ENCODE data around the gene GLB1L. TPM values are rescaled to one million over a fixed set of nuclear protein-coding genes. Genes with fewer than 3 reads are reported as not detected.

The GLB1L gene
- total RNA-seq, 1 donor from 2014 or later: 5.7 TPM

GRCh38 chr2:219254590-219255201 is 9.5 kb upstream of the GLB1L start:
- intact Hi-C loops (cut with micrococcal nuclease): no loop called here

- intact Hi-C loops (cut with micrococcal nuclease): loop anchor here (1.0 kb wide), 9 partner anchors 9 to 686 kb away; partner anchors contain the start of genes ANKZF1, ATG9A, CNOT9 and DNAJB2
Measured at GRCh38 chr2:219253753-219254589, 8.7 kb upstream of the GLB1L start, which contains the start of gene TUBA4A. Gene TUBA4A (minus strand): TSS chr2:219253918. CDS start chr2:219253858, 60 bp downstream.

DNA sequence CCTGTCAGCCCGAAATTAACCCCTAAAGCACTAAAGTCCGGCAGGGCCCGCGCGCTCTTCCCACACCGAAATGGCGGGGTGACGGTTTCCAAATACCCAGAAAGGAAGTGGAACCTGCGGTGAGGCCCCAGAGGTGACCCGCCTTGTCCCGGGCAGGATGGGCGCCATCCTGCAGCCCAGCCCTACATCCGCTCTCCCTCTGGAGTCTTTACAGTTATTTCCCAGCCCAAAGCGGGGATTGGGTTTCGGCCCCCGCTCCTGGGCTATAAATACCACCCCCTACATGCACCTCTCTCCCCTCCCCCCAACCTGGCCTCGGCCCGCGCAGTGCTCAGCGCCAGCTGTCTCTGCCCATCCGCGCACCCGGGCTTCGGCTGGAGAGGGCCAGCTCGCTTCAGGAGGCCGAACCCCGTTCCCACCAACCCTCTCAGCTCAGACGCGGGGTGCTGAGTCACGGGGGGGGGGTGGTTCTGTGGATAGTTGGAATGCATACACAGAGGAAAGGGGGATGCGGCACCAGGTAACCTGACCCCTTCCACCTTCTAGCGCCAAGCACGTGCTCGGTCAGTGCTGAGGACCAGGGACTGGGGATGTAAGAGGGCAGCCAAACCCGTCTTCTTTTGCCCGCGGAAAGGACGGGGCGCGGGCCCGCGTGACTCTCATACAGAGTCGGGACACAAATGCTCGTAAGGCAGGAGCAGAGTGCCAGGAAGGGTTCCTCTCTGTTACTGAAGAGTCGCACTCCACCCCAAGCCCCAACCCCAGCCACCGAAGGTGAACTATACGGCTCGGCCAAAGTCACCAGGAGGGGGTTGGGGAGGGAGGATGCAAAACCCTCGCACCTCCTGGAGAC is 7.9 kb upstream of the GLB1L start, which contains the start of gene TUBA4B:
TUBA4B (plus strand) TSS at position 344 of the 853 bp plus-strand sequence; CDS start at position 509, 165 bp downstream.
- intact Hi-C loops (cut with micrococcal nuclease): loop anchor here (1.0 kb wide), 9 partner anchors 8 to 685 kb away; partner anchors contain the start of genes ANKZF1, ATG9A, CNOT9 and DNAJB2

DNA sequence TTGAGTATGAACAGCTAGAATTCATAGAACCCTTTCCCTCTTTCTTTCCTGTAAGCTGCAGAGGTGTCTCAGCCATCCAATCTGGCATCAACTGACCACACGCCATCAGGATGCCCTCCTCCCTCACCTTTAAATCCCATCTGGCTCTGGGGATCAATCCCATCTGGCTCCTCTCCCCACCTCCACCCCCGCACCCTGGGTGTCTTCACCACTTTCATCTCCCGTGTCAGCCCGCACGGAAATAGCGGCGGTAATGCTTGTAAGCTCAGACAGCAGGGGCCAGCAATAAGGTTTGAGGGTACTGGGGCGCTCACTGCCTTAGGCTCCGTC is 7.3 kb upstream of the GLB1L start:
- intact Hi-C loops (cut with micrococcal nuclease): no loop called here

GRCh38 chr2:219252084-219252483 is 6.8 kb upstream of the GLB1L start:
- intact Hi-C loops (cut with micrococcal nuclease): no loop called here

- intact Hi-C loops (cut with micrococcal nuclease): no loop called here
Measured at GRCh38 chr2:219251656-219252055, 6.4 kb upstream of the GLB1L start.

- intact Hi-C loops (cut with micrococcal nuclease): no loop called here
Measured at GRCh38 chr2:219250049-219250781, 5.0 kb upstream of the GLB1L start.

DNA sequence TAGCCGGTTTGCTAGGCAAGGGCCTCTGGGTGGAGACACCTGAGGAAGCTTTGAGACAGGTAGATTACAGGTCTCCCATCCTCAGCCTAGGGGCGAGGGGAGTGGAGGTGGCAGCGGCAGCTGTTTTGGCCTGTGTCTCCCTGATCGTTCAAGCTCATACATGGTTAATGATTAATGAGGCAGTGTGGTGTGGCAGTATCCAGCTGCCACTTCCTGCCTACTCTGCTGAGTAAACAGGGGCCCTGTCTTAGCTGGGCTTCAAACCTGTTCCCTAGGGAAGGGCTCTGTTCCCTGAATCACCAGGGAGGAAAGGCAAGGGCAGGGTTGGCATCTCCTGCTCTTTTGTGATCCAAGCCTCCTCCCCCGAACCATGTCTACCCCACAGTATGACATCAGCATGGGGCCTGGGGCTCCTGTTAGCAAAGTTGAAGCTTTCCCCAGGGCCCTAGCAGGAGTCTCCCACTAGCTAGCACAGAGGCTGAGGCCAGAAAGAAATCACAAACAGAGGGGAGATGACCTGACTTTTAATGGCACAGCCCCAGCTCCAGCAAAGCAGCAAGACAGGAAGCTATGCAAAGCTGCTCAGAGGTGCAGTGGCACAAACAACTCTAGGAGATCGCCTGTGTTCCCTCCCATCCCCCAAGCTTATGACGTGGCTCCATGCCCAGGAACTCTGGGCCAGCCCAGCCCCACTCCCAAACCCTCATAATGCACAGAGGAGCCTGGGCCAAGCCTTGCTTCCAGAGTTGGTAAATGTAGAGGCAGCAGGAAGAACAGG is 4.1 kb upstream of the GLB1L start:
- intact Hi-C loops (cut with micrococcal nuclease): loop anchor here (5.0 kb wide), 1 partner anchor 352 kb away; no protein-coding TSS in a partner anchor

DNA sequence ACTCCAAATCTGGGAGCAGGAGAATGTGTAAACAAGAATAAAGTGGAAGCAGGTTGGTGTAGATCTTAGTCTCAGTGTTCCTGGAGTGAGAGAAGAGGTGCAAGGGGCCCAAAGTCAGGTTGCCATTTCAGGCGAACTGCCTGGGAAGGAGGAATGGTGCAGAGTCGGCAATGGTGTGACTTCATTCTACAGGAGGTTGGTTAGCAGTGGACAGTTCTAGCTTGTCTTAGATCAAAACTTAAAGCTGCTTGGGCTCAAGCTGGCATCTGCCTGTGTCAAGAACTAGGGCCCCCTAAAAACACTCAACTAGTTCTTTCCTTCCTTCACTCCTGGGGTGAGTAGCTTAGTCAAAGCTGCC is 3.6 kb upstream of the GLB1L start:
- intact Hi-C loops (cut with micrococcal nuclease): loop anchor here (5.0 kb wide), 1 partner anchor 352 kb away; no protein-coding TSS in a partner anchor

DNA sequence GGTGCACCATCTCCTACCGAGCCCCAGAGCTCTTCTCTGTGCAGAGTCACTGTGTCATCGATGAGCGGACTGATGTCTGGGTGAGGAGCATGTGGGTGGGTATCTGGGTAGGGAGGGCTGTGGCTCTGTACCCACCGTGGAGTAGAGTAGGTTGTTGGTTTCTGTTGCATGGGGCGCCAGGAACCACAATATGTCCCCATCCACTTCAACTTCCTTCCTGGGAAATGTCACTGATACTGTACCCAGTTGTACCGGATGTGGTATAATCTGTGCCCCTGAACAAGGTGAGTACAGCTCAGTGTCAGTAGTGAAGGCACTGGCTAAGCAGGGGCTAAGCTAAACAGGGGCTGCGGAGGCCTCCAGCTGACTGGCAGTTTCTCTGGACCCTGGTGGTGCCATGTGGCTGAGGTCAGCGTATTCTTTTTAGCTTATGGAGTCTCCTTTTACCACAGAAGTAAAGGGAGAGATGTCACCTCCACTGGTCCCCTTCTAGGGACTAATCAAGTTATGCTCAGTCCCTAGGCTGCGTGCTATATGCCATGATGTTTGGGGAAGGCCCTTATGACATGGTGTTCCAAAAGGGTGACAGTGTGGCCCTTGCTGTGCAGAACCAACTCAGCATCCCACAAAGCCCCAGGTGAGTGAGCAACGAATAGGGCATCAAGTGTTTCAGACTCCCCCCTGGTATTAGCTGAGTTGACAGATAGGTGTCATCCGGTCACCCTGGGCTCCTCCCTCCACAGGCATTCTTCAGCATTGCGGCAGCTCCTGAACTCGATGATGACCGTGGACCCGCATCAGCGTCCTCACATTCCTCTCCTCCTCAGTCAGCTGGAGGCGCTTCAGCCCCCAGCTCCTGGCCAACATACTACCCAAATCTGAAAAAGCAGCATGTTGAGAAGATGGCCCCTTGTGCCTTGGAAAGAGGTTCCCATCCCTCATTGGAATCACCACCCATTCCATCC is 2.7 kb upstream of the GLB1L start:
- intact Hi-C loops (cut with micrococcal nuclease): loop anchor here (5.0 kb wide), 1 partner anchor 351 kb away; no protein-coding TSS in a partner anchor

DNA sequence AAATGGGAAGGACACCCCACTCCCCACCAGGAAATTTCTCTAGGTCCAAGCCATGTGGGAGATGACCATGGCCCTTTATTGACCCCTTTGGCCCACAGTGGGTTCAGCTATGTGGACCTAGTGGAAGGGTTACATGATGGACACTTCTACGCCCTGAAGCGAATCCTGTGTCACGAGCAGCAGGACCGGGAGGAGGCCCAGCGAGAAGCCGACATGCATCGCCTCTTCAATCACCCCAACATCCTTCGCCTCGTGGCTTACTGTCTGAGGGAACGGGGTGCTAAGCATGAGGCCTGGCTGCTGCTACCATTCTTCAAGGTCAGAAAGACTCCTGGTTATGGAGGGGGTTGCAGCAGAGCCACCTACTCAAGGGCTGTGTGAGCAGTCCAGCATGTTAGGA is 1.3 kb upstream of the GLB1L start:
- intact Hi-C loops (cut with micrococcal nuclease): loop anchor here (5.0 kb wide), 1 partner anchor 349 kb away; no protein-coding TSS in a partner anchor

- intact Hi-C loops (cut with micrococcal nuclease): loop anchor here (1.0 to 5.0 kb wide), 8 partner anchors 7 to 351 kb away; partner anchors contain the start of genes ABCB6, ANKZF1, ATG9A and STK11IP
Measured at GRCh38 chr2:219245899-219246230, 621 bp upstream of the GLB1L start.

DNA sequence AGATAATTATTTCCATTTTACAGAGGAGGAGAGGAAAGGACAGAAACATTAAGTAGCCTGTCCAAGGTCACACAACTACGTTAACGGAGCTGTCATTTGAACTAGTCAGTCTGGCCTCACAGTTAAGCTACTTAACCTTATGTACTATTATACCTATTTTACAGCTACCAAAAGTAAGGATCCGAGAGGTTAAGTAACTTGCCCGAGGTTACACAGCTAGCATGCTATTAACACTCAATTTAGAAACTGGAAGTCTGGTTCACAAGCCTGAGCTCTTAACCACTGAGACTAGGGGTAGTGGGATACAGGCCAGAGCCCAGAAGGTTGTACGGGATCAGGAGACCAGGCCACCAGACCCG is 476 bp downstream of the GLB1L start:
- intact Hi-C loops (cut with micrococcal nuclease): loop anchor here (1.0 to 5.0 kb wide), 8 partner anchors 9 to 353 kb away; partner anchors contain the start of genes ABCB6, ANKZF1, ATG9A and STK11IP

GRCh38 chr2:219243291-219243761 is 1.9 kb downstream of the GLB1L start:
- intact Hi-C loops (cut with micrococcal nuclease): no loop called here

GRCh38 chr2:219234331-219234730 is 10.9 kb downstream of the GLB1L start:
- intact Hi-C loops (cut with micrococcal nuclease): no loop called here

- intact Hi-C loops (cut with micrococcal nuclease): no loop called here
Measured at GRCh38 chr2:219230059-219230540, 15.1 kb downstream of the GLB1L start.

GRCh38 chr2:219229305-219230058 is 15.8 kb downstream of the GLB1L start, which contains the start of the genes ANKZF1 and ATG9A:
Gene ANKZF1 (plus strand): TSS chr2:219229806. CDS start chr2:219230258, 452 bp downstream.
Gene ATG9A (minus strand): TSS chr2:219229636. CDS start chr2:219228024, 1,612 bp downstream.
- intact Hi-C loops (cut with micrococcal nuclease): loop anchor here (1.0 kb wide), 9 partner anchors 10 to 159 kb away; partner anchors contain the start of genes DNAJB2, GLB1L, NHEJ1 and RETREG2
